Thyroid gland (tissue), 4 donors: Measurements from ENCODE around the gene TMED4. TPM values are rescaled to one million over a fixed set of nuclear protein-coding genes. Genes with fewer than 3 reads are reported as not detected.
"Not testable (repeated sequence)": the region's sequence is repeated elsewhere in the genome, so short reads cannot be mapped to it uniquely, and the experiment has no call there.

Source experiments
- DNase-seq, 2 donors: peaks; one replicate each; pipeline ENCODE4 v3.0.0-alpha.2; 2019
- H3K27ac ChIP-seq, 3 donors: fragments of 200-600 bp; sonication (generic); 1 replicate in 2 of 3; 2 replicates in 1 of 3; pipeline ENCODE4 v1.5.1; 2016 to 2019; ENCODE audit warnings: mild to moderate bottlenecking in 1 of 3, moderate library complexity in 1 of 3
- H3K27me3 ChIP-seq: fragments of 200-600 bp; sonication (generic); one replicate; pipeline ENCODE4 v1.5.1; 2019
- H3K36me3 ChIP-seq, 2 donors: fragments of 200-600 bp; sonication (generic); one replicate each; pipeline ENCODE4 v1.5.1; 2016 to 2019
- H3K4me1 ChIP-seq, 2 donors: fragments of 200-600 bp; sonication (generic); one replicate each; pipeline ENCODE4 v1.5.1; 2017 to 2019
- H3K4me3 ChIP-seq, 3 donors: fragments of 200-600 bp; sonication (generic); replicated peaks in 1 of 3; 1 replicate in 2 of 3; 2 replicates in 1 of 3; pipeline ENCODE4 v1.5.1; 2016; ENCODE audit warnings: mild to moderate bottlenecking in 1 of 3
- H3K9me3 ChIP-seq: fragments of 200-600 bp; sonication (generic); one replicate; pipeline ENCODE4 v1.5.1; 2017
- CTCF ChIP-seq, 6 experiments: fragments of 200-600 bp in 3 of 6; fragments of 450-650 bp in 3 of 6; sonication (generic) in 3 of 6; IDR thresholded peaks; one replicate each; pipeline ENCODE4 v1.5.1; 2016 to 2019; ENCODE audit warnings: antibody characterized with exemption in 6 of 6, mild to moderate bottlenecking in 2 of 6, inconsistent platforms in 1 of 6, moderate library complexity in 1 of 6
- POLR2A ChIP-seq, 2 donors: fragments of 450-650 bp; IDR thresholded peaks; one replicate each; pipeline ENCODE4 v1.6.1; 2017; ENCODE audit warnings: antibody characterized with exemption in 2 of 2, mild to moderate bottlenecking in 2 of 2, moderate library complexity in 1 of 2
- WGBS, 2 donors: methylation state at CpG; one replicate each; pipeline ENCODE4 v1.1.5; 2017; 5-methylcytosine and 5-hydroxymethylcytosine counted together
- intact Hi-C: fragments of 100-400 bp; cut with DNase I; formaldehyde crosslinking; loops from one replicate; pipeline ENCODE4 v1.15.1; 2023
- total RNA-seq, 4 donors: library from RNA; depleted of rRNA; stranded (reverse); fragments of >200 nt; gene quantifications; one replicate each; pipeline ENCODE4 v1.2.3, GENCODE V29; 2016

TMED4 gene
- total RNA-seq, 4 donors from 2014 or later: 240 to 522 (median 435) TPM

GRCh38 chr7:44559485-44559884 is 22.5 kb downstream of the TMED4 start:
- WGBS, 2 donors: 74 to 88% methylated on average over 4 of the region's 4 CpGs
- H3K9me3 ChIP-seq: no peaks in the 10 kb centered on the region
- no peak for DNase-seq
- no peaks in the 10 kb centered on the region for H3K36me3 ChIP-seq
- H3K27me3 ChIP-seq: no peaks in the 10 kb centered on the region
- no peak overlapping the region for H3K4me3 ChIP-seq
- no peak overlapping the region for H3K27ac ChIP-seq
- TF ChIP-seq POLR2A (IDR thresholded peaks at IDR 0.05): no peak
- TF ChIP-seq CTCF (IDR thresholded peaks at IDR 0.05): no peak
- intact Hi-C loops: no loop called here
- no peaks in the 10 kb centered on the region for H3K4me1 ChIP-seq

- 83 to 88% methylated on average over 2 of the region's 2 CpGs for WGBS, 2 donors
- Histone ChIP-seq H3K4me3 (no peak overlapping the region), H3K9me3 (no peaks in the 10 kb centered on the region), H3K4me1 (no peaks in the 10 kb centered on the region), H3K27me3 (no peaks in the 10 kb centered on the region), H3K27ac (no peak overlapping the region), H3K36me3 (no peaks in the 10 kb centered on the region)
- no peak for DNase-seq
- TF ChIP-seq CTCF (IDR thresholded peaks at IDR 0.05) (no peak), POLR2A (IDR thresholded peaks at IDR 0.05) (no peak)
- intact Hi-C loops: no loop called here
Observed at GRCh38 chr7:44557485-44557884, 24.5 kb downstream of the TMED4 start.

GRCh38 chr7:44555350-44555749 is 26.7 kb downstream of the TMED4 start:
- WGBS, 2 donors: 85 to 89% methylated on average over 2 of the region's 2 CpGs
- intact Hi-C loops: no loop called here
- H3K4me1 ChIP-seq: no peaks in the 10 kb centered on the region
- H3K36me3 ChIP-seq: no peaks in the 10 kb centered on the region
- no peak overlapping the region for H3K4me3 ChIP-seq
- no peak for DNase-seq
- no peaks in the 10 kb centered on the region for H3K27me3 ChIP-seq
- TF ChIP-seq POLR2A (IDR thresholded peaks at IDR 0.05) (no peak), CTCF (IDR thresholded peaks at IDR 0.05) (no peak)
- H3K9me3 ChIP-seq: no peaks in the 10 kb centered on the region
- no peak overlapping the region for H3K27ac ChIP-seq

GRCh38 chr7:44552473-44553005 is 29.5 kb downstream of the TMED4 start:
- H3K4me3 ChIP-seq, H3K4me1 ChIP-seq, H3K27ac ChIP-seq, intact Hi-C loops, DNase-seq, H3K9me3 ChIP-seq, H3K36me3 ChIP-seq, H3K27me3 ChIP-seq: not testable (repeated sequence)
- WGBS, 2 donors: 69% methylated on average over 3 of the region's 3 CpGs

GRCh38 chr7:44549457-44549856 is 32.6 kb downstream of the TMED4 start:
- Histone ChIP-seq H3K27me3 (no peaks in the 10 kb centered on the region), H3K27ac (no peak overlapping the region), H3K36me3 (no peaks in the 10 kb centered on the region), H3K4me1 (peaks cover 0 to 4% of the 10 kb centered on the region in 2 donors), H3K4me3 (no peak overlapping the region), H3K9me3 (no peaks in the 10 kb centered on the region)
- intact Hi-C loops: no loop called here
- TF ChIP-seq CTCF (IDR thresholded peaks at IDR 0.05) (no peak), POLR2A (IDR thresholded peaks at IDR 0.05) (no peak)
- DNase-seq: no peak
- 78 to 82% methylated on average over 3 of the region's 3 CpGs for WGBS, 2 donors

- Histone ChIP-seq H3K9me3 (no peaks in the 10 kb centered on the region), H3K27ac (no peak overlapping the region), H3K36me3 (no peaks in the 10 kb centered on the region), H3K4me3 (no peak overlapping the region), H3K4me1 (peaks cover 0 to 4% of the 10 kb centered on the region in 2 donors), H3K27me3 (no peaks in the 10 kb centered on the region)
- WGBS, 2 donors: 88 to 90% methylated on average over 3 of the region's 3 CpGs
- intact Hi-C loops: no loop called here
- DNase-seq: no peak
- TF ChIP-seq POLR2A (IDR thresholded peaks at IDR 0.05): no peak
- TF ChIP-seq CTCF (IDR thresholded peaks at IDR 0.05): no peak
Observed at GRCh38 chr7:44548893-44549292, 33.1 kb downstream of the TMED4 start.
